Smooth muscle cell (in vitro differentiated cells): ENCODE results near the gene RAB5B. TPM values are rescaled to one million over a fixed set of nuclear protein-coding genes. Genes with fewer than 3 reads are reported as not detected.

ENCODE experiments used
- DNase-seq: peaks from one replicate; lab custom pipeline; 2025; ENCODE audit not compliant: unreplicated experiment; lab: John Stamatoyannopoulos, UW
- H2AFZ ChIP-seq: fragments of 200-600 bp; sonication (generic); 2 replicates; pipeline ENCODE4 v1.6.0; 2016; ENCODE audit warnings: antibody characterized with exemption, low read depth, mild to moderate bottlenecking
- H3F3A ChIP-seq: fragments of 200-600 bp; sonication (generic); 2 replicates; pipeline ENCODE4 v1.6.0; 2017; ENCODE audit warnings: antibody characterized with exemption, low read depth
- H3K27ac ChIP-seq: fragments of 200-600 bp; sonication (generic); 2 replicates; pipeline ENCODE4 v1.5.1; 2016; ENCODE audit warnings: low read depth, mild to moderate bottlenecking
- H3K27me3 ChIP-seq: fragments of 200-600 bp; sonication (generic); 2 replicates; pipeline ENCODE4 v1.6.1; 2016; ENCODE audit warnings: low read depth, mild to moderate bottlenecking
- H3K36me3 ChIP-seq: fragments of 200-600 bp; sonication (generic); 2 replicates; pipeline ENCODE4 v1.5.1; 2016; ENCODE audit warnings: low read depth
- H3K4me1 ChIP-seq: fragments of 200-600 bp; sonication (generic); 2 replicates; pipeline ENCODE4 v1.5.1; 2016; ENCODE audit warnings: low read depth
- H3K4me2 ChIP-seq: fragments of 200-600 bp; sonication (generic); 2 replicates; pipeline ENCODE4 v1.6.0; 2016; ENCODE audit warnings: mild to moderate bottlenecking
- H3K4me3 ChIP-seq: fragments of 200-600 bp; sonication (generic); 2 replicates; pipeline ENCODE4 v1.5.1; 2016; ENCODE audit warnings: mild to moderate bottlenecking
- H3K79me2 ChIP-seq: fragments of 200-600 bp; sonication (generic); 2 replicates; pipeline ENCODE4 v1.6.0; 2016; ENCODE audit warnings: low read depth, mild to moderate bottlenecking
- H3K9ac ChIP-seq: fragments of 200-600 bp; sonication (generic); 2 replicates; pipeline ENCODE4 v1.6.0; 2016; ENCODE audit warnings: low read depth
- H3K9me3 ChIP-seq: fragments of 200-600 bp; sonication (generic); replicated peaks from 2 replicates; pipeline ENCODE4 v1.5.1; 2016; ENCODE audit warnings: low read depth
- H4K20me1 ChIP-seq: fragments of 200-600 bp; sonication (generic); 2 replicates; pipeline ENCODE4 v1.6.0; 2016; ENCODE audit warnings: low read depth
- CTCF ChIP-seq: fragments of 200-600 bp; sonication (generic); IDR thresholded peaks from 2 replicates; pipeline ENCODE4 v1.5.1; 2017; ENCODE audit warnings: borderline replicate concordance, mild to moderate bottlenecking, antibody characterized with exemption; ENCODE audit not compliant: insufficient read depth, poor library complexity, severe bottlenecking
- WGBS: methylation state at CpG from one replicate; pipeline ENCODE4 v1.1.7; 2016; ENCODE audit warnings: low lambda C conversion rate; 5-methylcytosine and 5-hydroxymethylcytosine counted together
- polyA plus RNA-seq: library from polyadenylated mRNA; unstranded; fragments of >200 nt; fragmentation: Nextera tagmentation; extraction: Ambion mirVana; gene quantifications from 2 replicates; pipeline ENCODE4 v1.2.1, GENCODE V29; 2016
- total RNA-seq: library from RNA; depleted of rRNA; stranded (reverse); fragments of >200 nt; gene quantifications from 2 replicates; pipeline ENCODE4 v1.2.3, GENCODE V29; 2014

Gene RAB5B
- 77.2 and 90.4 TPM in 2 replicates for total RNA-seq
- polyA plus RNA-seq, result 81.9 and 93.4 TPM in 2 replicates

- Histone ChIP-seq H3K27ac (peak within 1 kb of the TSS; percentile 93), H3K27me3 (no peaks in the 10 kb centered on the region), H3F3A (peaks cover 8% of the 10 kb centered on the region), H3K4me2 (peak within 1 kb of the TSS; percentile 95), H3K9ac (peak within 1 kb of the TSS; percentile 93), H2AFZ (peak within 1 kb of the TSS; percentile 75), H4K20me1 (peaks cover 28% of the 10 kb centered on the region), H3K36me3 (no peaks in the 10 kb centered on the region), H3K79me2 (peaks cover 51% of the 10 kb centered on the region), H3K4me1 (peaks cover 9% of the 10 kb centered on the region), H3K4me3 (peak within 1 kb of the TSS; percentile 82), H3K9me3 (no peaks in the 10 kb centered on the region)
- no peak for TF ChIP-seq CTCF
- peak; percentile 97 for DNase-seq
- under 1% methylated on average over 39 of the region's 39 CpGs for WGBS
These were observed at the start of gene RAB5B for GRCh38 chr12:55973599-55974307. Gene RAB5B (plus strand): TSS chr12:55974078. CDS start chr12:55986961, 12,883 bp downstream.

- H3K27me3 ChIP-seq, result no peaks in the 10 kb centered on the region
- H4K20me1 ChIP-seq, result peaks cover 28% of the 10 kb centered on the region
- peak overlapping the region; percentile 86 for H3K27ac ChIP-seq
- no peak for TF ChIP-seq CTCF
- H3K4me3 ChIP-seq, result peak overlapping the region; percentile 82
- no peak overlapping the region for H2AFZ ChIP-seq
- no peak for DNase-seq
- H3K79me2 ChIP-seq, result peaks cover 78% of the 10 kb centered on the region
- H3K4me1 ChIP-seq, result peaks cover 12% of the 10 kb centered on the region
- WGBS, result 93% methylated on average over 4 of the region's 4 CpGs
- H3K36me3 ChIP-seq, result no peaks in the 10 kb centered on the region
- peak overlapping the region; percentile 90 for H3K9ac ChIP-seq
- peaks cover 10% of the 10 kb centered on the region for H3F3A ChIP-seq
- no peaks in the 10 kb centered on the region for H3K9me3 ChIP-seq
- H3K4me2 ChIP-seq, result peak overlapping the region; percentile 90
These were observed 48.5 kb upstream of the RAB5B start for GRCh38 chr12:55925371-55925770.

- Histone ChIP-seq H3K27me3 (no peaks in the 10 kb centered on the region), H3K4me3 (peak overlapping the region; percentile 82), H2AFZ (peak overlapping the region; percentile 87), H3K9ac (peak overlapping the region; percentile 90), H3K4me2 (peak overlapping the region; percentile 90), H3K36me3 (no peaks in the 10 kb centered on the region), H3K9me3 (no peaks in the 10 kb centered on the region), H3F3A (peaks cover 12% of the 10 kb centered on the region), H3K79me2 (peaks cover 70% of the 10 kb centered on the region), H3K27ac (peak overlapping the region; percentile 86), H3K4me1 (peaks cover 19% of the 10 kb centered on the region), H4K20me1 (peaks cover 21% of the 10 kb centered on the region)
- no peak for DNase-seq
- 21% methylated on average over 10 of the region's 10 CpGs for WGBS
- no peak for TF ChIP-seq CTCF
These were observed 47.8 kb upstream of the RAB5B start for GRCh38 chr12:55925870-55926737.
